ENCODE data around the gene LAMC2. TPM values are rescaled to one million over a fixed set of nuclear protein-coding genes. Genes with fewer than 3 reads are reported as not detected.
A peak's percentile ranks its signal among the peaks of the same experiment; 100 is the strongest.

Gene LAMC2
- polyA plus RNA-seq, 3 donors, result 4.4 to 7.7 (median 5.5) TPM

DNA sequence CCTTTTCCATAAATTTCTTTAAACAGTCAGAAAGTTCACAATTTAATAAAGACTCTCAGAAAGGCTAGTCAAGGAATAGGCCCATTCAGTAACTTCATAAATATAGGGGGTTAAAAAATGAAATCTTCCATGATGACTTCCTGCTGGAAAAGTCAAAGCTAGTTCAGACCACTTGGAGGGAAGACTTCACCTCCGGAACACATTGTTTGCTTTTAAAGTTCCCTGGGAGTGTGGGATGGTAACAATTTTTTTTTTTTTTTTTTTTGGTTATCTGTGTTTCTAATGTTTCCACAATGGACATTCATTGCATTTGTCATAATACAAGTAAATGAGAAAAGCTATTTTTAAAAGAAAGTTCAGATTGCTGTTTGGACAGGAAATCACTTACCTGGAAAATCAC lies 18.4 kb upstream of the LAMC2 start:
- no peak for DNase-seq (ENCODE audit: low read depth in 3 of 3, low spot score in 2 of 3)

DNA sequence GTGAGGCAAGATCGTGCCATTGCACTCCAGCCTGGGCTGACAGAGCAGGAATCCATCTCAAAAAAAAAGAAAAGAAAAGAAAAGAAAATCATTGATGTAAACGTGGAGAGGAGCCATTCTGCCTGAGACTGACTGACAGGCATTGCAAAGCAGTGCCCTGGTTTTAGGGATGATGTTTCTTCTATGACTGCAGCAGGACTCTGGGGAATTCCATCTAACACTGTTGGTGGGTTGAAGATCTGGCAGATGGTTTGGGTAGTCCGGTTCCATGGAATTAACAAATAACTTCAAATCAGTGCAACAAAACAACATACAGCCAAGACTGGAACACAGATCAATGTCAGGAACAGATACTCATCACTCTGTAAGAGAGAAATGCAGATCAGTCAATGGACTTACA lies 17.8 kb upstream of the LAMC2 start:
- no peak for DNase-seq (ENCODE audit: low read depth in 3 of 3, low spot score in 2 of 3)

DNA sequence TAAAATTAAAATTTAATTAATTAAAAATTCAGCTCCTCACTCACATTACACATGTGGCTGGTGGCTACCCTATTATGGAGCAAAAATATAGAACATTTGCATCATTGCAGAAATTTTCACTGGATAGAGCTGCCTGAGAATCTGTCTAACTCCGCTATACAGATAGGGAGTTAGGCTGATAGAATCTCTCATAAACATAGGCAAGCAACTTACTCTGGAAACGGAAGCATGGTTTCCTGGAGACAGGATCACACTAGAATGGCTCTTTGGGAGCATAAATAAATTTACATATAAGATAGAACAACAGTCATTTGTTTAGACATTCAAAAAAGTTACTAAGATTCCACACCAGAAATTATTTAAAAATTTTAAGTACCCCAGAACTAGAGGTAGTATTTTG lies 12.2 kb upstream of the LAMC2 start:
- DNase-seq (ENCODE audit: low read depth in 3 of 3, low spot score in 2 of 3), result no peak

DNA sequence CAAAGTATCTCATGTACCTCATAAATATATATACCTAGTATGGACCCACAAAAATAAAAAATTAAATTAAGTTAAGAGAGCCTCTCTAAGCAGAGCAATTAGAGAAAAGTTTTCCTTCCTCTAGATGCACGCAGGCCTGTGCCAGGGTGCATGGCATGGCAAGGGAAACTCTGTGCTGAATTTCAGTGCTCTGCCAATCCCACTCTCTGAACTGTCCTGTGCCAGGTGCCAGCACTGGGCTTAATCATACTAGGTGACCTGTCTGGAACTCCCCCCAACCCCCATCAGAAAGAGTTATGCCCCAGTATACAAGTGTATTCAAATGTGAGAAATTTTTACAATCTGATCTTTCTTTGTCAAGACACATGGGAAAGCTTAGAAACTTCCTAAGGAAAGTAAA lies 10.4 kb upstream of the LAMC2 start:
- DNase-seq (ENCODE audit: low read depth in 3 of 3, low spot score in 2 of 3), result no peak

DNA sequence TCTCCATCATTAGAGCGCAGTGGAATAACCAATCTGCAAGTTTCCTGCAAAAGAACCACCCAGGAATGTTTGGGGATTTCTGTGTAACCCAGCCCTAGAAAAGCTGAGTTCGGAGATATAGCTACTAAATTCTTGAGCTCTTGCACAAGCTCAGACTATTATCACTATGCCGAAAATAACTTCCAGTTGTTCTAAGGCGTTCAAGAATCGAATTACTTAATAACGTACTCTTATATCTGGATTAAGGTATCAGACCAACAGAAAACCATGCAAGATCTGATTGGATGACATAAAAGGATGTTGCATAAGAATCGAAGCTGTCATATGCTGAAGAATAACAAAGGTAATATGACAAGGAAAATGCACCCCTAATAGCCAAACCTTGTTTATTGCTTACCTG lies 7.5 kb upstream of the LAMC2 start:
- no peak for DNase-seq (ENCODE audit: low read depth in 3 of 3, low spot score in 2 of 3)

GRCh38 chr1:183179033-183179432 lies 7.0 kb upstream of the LAMC2 start:
- no peak for DNase-seq (ENCODE audit: low read depth in 3 of 3, low spot score in 2 of 3)

- DNase-seq (ENCODE audit: low read depth in 3 of 3, low spot score in 2 of 3), result peak in 1 of 3 donors; percentile 53
Observed at GRCh38 chr1:183180218-183180617, 5.8 kb upstream of the LAMC2 start.

DNA sequence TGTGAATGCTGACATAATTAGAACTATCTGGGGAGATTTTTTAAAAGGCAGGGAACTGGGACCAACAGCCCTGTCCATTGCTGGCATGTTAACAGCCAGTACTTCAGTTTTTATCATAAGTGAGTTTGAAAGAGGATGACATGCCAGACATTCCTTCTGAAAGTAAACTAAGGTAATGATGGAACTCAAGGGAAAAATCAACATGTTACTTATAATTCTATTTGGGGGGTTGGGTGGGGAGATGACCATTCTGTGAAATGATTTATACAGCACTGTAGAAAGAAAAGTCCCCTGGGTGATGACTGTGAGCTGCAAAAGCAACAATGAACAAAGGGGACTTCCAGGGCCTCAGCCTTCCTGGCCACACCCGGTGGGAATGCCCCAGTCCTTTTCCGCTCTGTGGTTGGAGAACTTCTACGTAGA lies 5.4 kb upstream of the LAMC2 start:
- no peak for DNase-seq (ENCODE audit: low read depth in 3 of 3, low spot score in 2 of 3)

DNA sequence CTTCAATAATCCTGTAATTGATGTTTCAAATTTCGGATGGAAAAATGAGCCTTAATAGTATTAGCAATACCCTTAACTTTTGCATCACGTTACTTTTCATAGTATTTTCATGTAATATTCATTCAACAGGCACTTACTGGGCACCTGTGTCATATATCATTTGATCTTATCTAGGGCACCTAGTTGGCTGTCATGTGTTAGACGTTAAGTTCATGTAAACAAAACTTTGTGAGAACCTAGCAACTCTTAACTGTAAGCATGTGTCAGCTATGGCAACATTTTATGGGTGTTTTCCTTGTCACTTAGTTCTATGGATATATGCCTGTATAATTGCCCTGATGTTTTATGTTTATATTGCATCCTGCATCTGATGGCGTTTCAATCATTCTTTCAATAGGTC lies 777 bp downstream of the LAMC2 start:
- DNase-seq (ENCODE audit: low read depth in 3 of 3, low spot score in 2 of 3), result no peak

GRCh38 chr1:183188240-183188639 lies 2.2 kb downstream of the LAMC2 start:
- no peak for DNase-seq (ENCODE audit: low read depth in 3 of 3, low spot score in 2 of 3)

GRCh38 chr1:183191833-183192232 lies 5.8 kb downstream of the LAMC2 start:
- DNase-seq (ENCODE audit: low read depth in 3 of 3, low spot score in 2 of 3), result no peak

DNA sequence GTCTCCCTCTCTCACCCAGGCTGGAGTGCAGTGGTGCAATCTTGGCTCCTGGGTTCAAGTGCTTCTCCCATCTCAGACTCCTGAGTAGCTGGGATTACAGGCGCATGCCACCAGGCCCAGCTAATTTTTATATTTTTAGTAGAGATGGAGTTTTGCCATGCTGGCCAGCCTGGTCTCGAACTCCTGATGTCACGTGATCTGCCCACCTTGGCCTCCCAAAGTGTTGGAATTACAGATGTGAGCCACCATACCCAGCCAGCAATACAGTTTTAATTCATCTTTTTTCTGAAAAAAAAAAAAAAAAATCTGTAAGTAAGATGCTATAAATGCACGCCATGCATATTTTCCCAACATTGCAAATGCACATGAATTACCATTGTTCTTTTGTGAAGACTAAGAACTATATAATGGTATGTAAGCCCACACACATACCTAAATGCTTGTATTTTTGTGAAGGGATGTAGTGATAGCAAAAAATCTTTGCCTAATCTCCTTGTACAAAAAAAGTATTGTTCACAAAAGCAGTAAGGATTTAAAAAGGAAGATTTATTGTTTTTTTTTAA lies 8.0 kb downstream of the LAMC2 start:
- DNase-seq (ENCODE audit: low read depth in 3 of 3, low spot score in 2 of 3), result no peak

DNA sequence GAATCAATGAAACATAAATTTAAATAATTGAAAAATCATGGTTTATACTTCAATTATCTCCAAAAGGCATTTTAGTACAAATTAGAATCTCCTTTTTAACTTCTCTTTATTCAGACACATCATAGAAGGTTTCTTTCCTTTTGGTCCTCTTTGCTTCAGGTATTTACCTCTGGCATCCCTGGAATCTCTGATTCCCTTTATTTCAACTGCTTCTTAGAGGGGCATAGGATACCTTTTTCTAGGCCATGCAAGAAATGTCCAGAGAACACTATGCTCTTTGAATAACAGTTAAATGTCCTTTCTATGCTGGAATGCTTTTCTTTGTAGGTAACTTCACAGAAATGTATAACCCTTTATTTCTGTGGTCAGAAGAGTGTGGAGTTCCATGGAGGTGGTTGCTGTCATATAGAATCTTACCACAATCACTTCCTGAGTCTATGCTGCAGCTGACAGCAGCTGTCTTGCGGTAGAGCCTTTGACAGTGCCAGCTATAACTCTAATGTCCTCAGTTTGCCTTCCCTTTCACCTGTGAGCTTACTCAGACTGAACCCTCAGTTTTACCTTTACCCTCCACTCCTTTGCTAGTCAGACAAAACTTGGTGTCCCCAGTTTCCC lies 8.6 kb downstream of the LAMC2 start:
- no peak for DNase-seq (ENCODE audit: low read depth in 3 of 3, low spot score in 2 of 3)

DNA sequence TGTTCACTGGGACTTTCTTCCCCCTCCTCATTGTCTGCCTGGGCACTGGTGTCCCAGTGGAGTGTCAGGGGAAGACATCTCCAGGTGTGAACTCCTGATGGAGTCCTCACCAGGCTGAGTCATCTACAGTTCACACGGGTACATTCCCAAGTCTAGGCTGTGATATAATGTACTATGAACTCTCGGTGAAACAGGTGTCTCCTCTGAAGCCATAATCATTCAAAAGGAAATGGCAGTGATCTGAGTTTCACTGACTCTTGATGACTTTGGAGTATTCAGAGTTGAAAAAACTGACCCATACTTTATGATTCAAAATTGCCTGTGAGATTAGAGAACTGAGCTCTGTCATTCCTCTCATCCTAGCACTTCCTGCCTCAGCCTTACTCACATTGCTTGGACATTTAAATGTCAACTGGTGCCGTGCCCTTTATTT lies 9.1 kb downstream of the LAMC2 start:
- DNase-seq (ENCODE audit: low read depth in 3 of 3, low spot score in 2 of 3), result no peak

DNA sequence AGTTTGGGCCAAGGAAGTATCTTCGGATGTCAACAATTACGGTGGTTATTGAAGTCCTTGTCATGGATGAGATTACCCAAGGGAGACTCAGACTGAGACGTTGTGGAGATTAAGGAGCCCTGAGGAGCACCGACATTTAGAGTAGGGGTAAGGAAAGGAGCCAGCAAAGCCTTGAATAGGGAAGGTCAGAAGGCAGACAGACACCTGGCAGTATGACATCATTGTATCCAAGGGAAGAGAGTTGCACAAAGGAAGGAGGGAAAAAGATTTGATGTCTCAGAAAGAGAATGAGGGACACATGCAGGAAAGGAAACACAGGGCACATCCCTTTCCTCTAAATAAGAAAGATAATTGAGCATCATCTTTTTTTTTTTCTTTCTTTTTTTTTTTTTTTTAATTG lies 11.7 kb downstream of the LAMC2 start:
- DNase-seq (ENCODE audit: low read depth in 3 of 3, low spot score in 2 of 3), result no peak

- DNase-seq (ENCODE audit: low read depth in 3 of 3, low spot score in 2 of 3), result peak in 1 of 3 donors; percentile 38
Observed at GRCh38 chr1:183198463-183198862, 12.4 kb downstream of the LAMC2 start.

GRCh38 chr1:183199304-183199703 lies 13.2 kb downstream of the LAMC2 start:
- no peak for DNase-seq (ENCODE audit: low read depth in 3 of 3, low spot score in 2 of 3)

GRCh38 chr1:183200451-183200850 lies 14.4 kb downstream of the LAMC2 start:
- no peak for DNase-seq (ENCODE audit: low read depth in 3 of 3, low spot score in 2 of 3)

GRCh38 chr1:183203094-183203493 lies 17.0 kb downstream of the LAMC2 start:
- DNase-seq (ENCODE audit: low read depth in 3 of 3, low spot score in 2 of 3), result no peak

DNA sequence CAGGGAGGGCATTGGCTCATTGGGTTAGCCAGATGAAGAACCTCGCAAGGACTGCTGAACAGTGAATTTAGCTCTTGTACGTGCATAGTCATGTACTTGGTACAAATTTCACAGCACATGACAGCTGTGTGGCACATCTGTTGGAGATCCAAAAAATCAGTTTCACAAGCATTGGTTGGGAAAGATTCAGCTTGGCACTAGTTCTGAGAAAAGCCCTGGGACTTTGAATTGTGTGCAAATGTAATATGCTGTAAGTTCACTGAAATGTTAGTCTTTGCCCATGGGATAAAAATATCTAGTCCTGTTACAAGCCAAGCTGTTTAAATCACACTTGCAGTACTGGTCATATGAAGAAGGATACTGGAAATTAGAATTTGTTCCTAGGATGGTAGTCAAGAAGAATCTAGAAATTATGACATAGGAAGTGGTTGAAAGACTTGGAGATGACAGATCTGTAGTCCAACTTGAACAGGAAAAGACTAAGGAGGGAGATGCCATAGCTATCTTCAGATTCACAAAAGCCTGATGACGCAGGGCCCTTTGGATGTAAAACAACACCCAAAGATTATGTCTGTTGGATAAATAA lies 19.2 kb downstream of the LAMC2 start:
- DNase-seq (ENCODE audit: low read depth in 3 of 3, low spot score in 2 of 3), result no peak

GRCh38 chr1:183206538-183207122 lies 20.6 kb downstream of the LAMC2 start:
- DNase-seq (ENCODE audit: low read depth in 3 of 3, low spot score in 2 of 3), result no peak

DNA sequence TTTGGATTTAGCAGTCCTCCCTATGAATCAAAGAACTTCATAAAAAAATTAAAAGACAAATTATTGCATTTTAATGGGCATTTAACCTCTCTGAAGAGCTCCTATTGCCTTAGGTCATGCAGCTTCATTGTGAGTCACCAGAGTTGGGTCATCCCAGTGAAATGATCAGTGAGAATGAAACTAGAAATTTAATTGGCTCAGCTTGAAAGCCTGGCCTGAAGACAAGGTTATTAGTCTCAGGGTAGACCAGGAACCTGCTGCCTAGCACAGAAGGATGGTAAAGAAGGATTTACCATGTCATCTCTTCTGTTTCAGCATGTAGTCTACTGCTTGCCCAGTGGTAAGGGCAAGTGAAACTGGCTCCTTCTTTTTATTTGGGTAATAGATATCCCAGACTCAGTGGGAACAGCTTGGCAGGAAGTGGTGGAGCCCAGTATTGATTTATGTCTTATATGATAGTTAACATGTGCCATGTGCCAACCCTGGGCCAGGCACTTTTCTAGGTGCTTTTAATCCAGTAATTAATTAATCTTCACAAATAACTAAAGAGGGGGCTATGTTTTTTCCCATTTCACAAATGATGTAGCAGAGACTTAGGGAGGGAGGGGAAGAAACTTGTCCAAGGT lies 23.6 kb downstream of the LAMC2 start:
- no peak for DNase-seq (ENCODE audit: low read depth in 3 of 3, low spot score in 2 of 3)

Data from right renal cortex interstitium (tissue), 3 donors.